Cardiac muscle cell (in vitro differentiated cells and primary cell): ENCODE results near the gene PRODH. TPM values are rescaled to one million over a fixed set of nuclear protein-coding genes. Genes with fewer than 3 reads are reported as not detected.
"Not testable (repeated sequence)": the region's sequence is repeated elsewhere in the genome, so short reads cannot be mapped to it uniquely, and the experiment has no call there.

Experiments
- DNase-seq, 2 donors: peaks; one replicate each; pipeline versions ENCODE4 v3.0.0 to v3.0.0-alpha.2; 2010 to 2017; ENCODE audit warnings: low read depth in 1 of 2, low spot score in 1 of 2
- H3K27ac ChIP-seq: fragments of 200-600 bp; sonication (generic); 2 replicates; pipeline ENCODE4 v1.5.1; 2016
- H3K27me3 ChIP-seq: fragments of 200-600 bp; sonication (generic); 2 replicates; pipeline ENCODE4 v1.6.0; 2016; ENCODE audit warnings: control low read depth
- H3K36me3 ChIP-seq: fragments of 200-600 bp; sonication (generic); 2 replicates; pipeline ENCODE4 v1.5.1; 2016; ENCODE audit warnings: control low read depth
- H3K4me1 ChIP-seq: fragments of 200-600 bp; sonication (generic); 2 replicates; pipeline ENCODE4 v1.8.1; 2017; ENCODE audit warnings: low read depth, mild to moderate bottlenecking, mixed run types
- H3K4me3 ChIP-seq: fragments of 200-600 bp; sonication (generic); 2 replicates; pipeline ENCODE4 v1.5.1; 2016; ENCODE audit warnings: mild to moderate bottlenecking
- H3K9me3 ChIP-seq: fragments of 200-600 bp; sonication (generic); 2 replicates; pipeline ENCODE4 v1.5.1; 2017; ENCODE audit warnings: low read depth, mild to moderate bottlenecking, control low read depth
- polyA plus RNA-seq: library from polyadenylated mRNA; unstranded; fragments of >200 nt; fragmentation: Nextera tagmentation; extraction: Ambion mirVana; gene quantifications from 2 replicates; pipeline ENCODE4 v1.2.1, GENCODE V29; 2016
- total RNA-seq: library from RNA; depleted of rRNA; stranded (reverse); fragments of >200 nt; gene quantifications from 2 replicates; pipeline ENCODE4 v1.2.3, GENCODE V29; 2016
- TF ChIP-seq, protein P1 (sequence below): IDR thresholded peaks from 2 replicates; pipeline ENCODE4 v1.5.1; 2012; ENCODE audit warnings: low read depth, mild to moderate bottlenecking, low read length

PRODH gene
- total and polyA plus RNA-seq, 2 experiments from 2014 or later: 3.4 to 7.1 TPM

GRCh38 chr22:18957621-18958320 lies 21.7 kb upstream of the PRODH start:
- not testable (repeated sequence) for H3K4me3 ChIP-seq, DNase-seq, H3K27ac ChIP-seq, H3K9me3 ChIP-seq, H3K36me3 ChIP-seq, H3K27me3 ChIP-seq, H3K4me1 ChIP-seq

DNA sequence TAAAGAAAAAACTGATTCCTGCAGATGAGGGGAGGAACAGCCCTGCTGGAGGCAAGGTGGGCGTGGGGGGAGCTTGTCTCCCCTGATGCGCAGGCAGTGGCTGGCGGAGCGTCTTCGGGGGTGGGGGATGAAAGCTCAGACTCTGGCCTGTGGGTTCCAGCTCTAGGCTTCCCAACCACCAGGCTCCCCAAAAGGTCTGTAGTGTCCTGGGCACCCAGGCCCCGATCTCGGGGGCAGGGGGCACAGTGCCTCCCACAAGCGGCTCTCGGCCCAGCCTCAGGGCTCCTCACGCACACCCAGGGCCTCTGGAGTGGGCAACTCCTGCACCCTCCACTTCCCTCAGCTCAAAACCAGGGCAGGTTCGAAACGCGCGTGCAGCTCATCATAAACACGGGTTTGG lies 20.9 kb upstream of the PRODH start:
- H3K4me3 ChIP-seq, H3K27ac ChIP-seq, DNase-seq, H3K27me3 ChIP-seq, H3K4me1 ChIP-seq, H3K36me3 ChIP-seq, H3K9me3 ChIP-seq: not testable (repeated sequence)

GRCh38 chr22:18956121-18956895 lies 20.2 kb upstream of the PRODH start:
- H3K4me1 ChIP-seq, H3K36me3 ChIP-seq, H3K27ac ChIP-seq, DNase-seq, H3K9me3 ChIP-seq, H3K27me3 ChIP-seq, H3K4me3 ChIP-seq: not testable (repeated sequence)

DNA sequence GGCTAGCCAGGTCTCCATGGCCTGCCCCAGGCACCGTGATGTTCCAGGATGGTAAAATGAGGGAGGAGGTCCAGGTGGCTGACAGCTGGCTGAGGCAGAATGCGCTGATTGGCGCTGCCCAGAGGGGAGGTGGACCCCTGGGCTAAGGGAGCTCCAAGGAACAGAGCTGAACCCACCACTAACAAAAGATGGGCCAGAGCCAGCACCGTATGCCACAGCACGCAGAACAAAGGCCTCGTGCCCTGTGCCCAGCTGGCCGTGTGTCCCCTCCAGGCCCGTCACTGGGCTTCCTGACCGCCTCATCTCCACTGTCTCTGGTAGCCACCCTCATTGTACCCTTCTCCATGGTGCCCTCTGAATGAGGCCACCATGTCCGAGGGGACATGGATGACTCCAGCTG lies 19.6 kb upstream of the PRODH start:
- Histone ChIP-seq H3K4me1 (no peaks in the 10 kb centered on the region), H3K27ac (no peak overlapping the region), H3K4me3 (no peak overlapping the region), H3K36me3 (no peaks in the 10 kb centered on the region), H3K27me3 (no peaks in the 10 kb centered on the region), H3K9me3 (no peaks in the 10 kb centered on the region)
- no peak for DNase-seq
- TF ChIP-seq, protein P1, sequence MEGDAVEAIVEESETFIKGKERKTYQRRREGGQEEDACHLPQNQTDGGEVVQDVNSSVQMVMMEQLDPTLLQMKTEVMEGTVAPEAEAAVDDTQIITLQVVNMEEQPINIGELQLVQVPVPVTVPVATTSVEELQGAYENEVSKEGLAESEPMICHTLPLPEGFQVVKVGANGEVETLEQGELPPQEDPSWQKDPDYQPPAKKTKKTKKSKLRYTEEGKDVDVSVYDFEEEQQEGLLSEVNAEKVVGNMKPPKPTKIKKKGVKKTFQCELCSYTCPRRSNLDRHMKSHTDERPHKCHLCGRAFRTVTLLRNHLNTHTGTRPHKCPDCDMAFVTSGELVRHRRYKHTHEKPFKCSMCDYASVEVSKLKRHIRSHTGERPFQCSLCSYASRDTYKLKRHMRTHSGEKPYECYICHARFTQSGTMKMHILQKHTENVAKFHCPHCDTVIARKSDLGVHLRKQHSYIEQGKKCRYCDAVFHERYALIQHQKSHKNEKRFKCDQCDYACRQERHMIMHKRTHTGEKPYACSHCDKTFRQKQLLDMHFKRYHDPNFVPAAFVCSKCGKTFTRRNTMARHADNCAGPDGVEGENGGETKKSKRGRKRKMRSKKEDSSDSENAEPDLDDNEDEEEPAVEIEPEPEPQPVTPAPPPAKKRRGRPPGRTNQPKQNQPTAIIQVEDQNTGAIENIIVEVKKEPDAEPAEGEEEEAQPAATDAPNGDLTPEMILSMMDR: no peak

DNA sequence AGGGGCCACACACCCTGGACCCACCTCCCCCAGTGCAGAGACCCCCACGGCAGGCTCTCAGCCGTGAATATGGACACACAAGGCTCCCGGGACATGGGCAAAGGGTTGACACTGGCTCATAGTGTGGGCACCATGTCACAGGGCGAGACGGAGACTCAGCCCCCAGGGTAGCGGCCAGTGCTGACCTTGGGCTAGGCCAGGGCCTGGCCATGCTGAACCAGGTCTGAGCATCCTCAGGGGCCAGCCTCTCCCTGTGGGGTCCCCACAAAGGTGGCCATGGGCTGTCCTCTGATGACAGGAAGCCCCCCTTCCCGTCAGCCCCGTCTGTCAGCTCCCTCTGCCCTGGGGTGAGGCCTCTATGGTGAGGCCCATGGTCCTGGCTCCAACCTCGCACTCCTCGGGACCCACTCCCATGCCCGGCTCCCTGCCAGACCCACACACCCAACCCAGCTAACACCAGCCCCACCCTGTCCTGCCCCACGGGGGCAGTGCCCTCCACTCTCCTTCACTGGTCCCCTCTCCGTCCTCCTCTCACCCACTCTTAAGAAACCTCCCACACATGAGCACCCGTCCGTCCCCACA lies 19.0 kb upstream of the PRODH start:
- no peaks in the 10 kb centered on the region for H3K4me1 ChIP-seq
- H3K9me3 ChIP-seq: no peaks in the 10 kb centered on the region
- H3K27me3 ChIP-seq: no peaks in the 10 kb centered on the region
- H3K4me3 ChIP-seq: no peak overlapping the region
- TF ChIP-seq, protein P1: no peak
- no peaks in the 10 kb centered on the region for H3K36me3 ChIP-seq
- DNase-seq: no peak
- no peak overlapping the region for H3K27ac ChIP-seq

GRCh38 chr22:18954303-18954989 lies 18.4 kb upstream of the PRODH start:
- H3K9me3 ChIP-seq, H3K27ac ChIP-seq, H3K27me3 ChIP-seq, H3K36me3 ChIP-seq, H3K4me1 ChIP-seq, H3K4me3 ChIP-seq: not testable (repeated sequence)
- DNase-seq: peak; percentile 59 to 79
- TF ChIP-seq, protein P1: peak; percentile 78

- H3K27ac ChIP-seq, H3K9me3 ChIP-seq, DNase-seq, H3K4me1 ChIP-seq, H3K4me3 ChIP-seq, H3K27me3 ChIP-seq, H3K36me3 ChIP-seq: not testable (repeated sequence)
Measured at GRCh38 chr22:18953128-18953527, 17.0 kb upstream of the PRODH start.
